HCT116 (cell line): Measurements from ENCODE around the gene FOXP1. TPM values are rescaled to one million over a fixed set of nuclear protein-coding genes. Genes with fewer than 3 reads are reported as not detected.

Experiments used
- ATAC-seq: fragments of 200-7000 bp; cut with Tn5 transposase; 2 replicates; pipeline ENCODE4 v1.9.1; 2020; ENCODE audit warnings: mild to moderate bottlenecking, moderate library complexity
- BruUV-seq: library from RNA; stranded (reverse); fragments of 400-500 nt; replicated peaks from 2 replicates; lab custom pipeline; 2021; lab: Mats Ljungman, UMichigan
- CTCF ChIA-PET: fragments of 300-600 bp; sonication (Branson Sonifier 250); formaldehyde crosslinking; loops from one replicate; lab custom pipeline; 2021; ENCODE audit warnings: antibody characterized with exemption; lab: Charles Lee
- POLR2A ChIA-PET: fragments of 300-600, 350-600 bp; sonication (Branson Sonifier 250); formaldehyde crosslinking; loops from one replicate; lab custom pipeline; 2021; ENCODE audit warnings: antibody characterized with exemption; lab: Charles Lee
- RAD21 ChIA-PET, 2 experiments: fragments of 300-600 bp; sonication (Branson Sonifier 250); formaldehyde crosslinking; loops; one replicate each; lab custom pipeline; 2023; ENCODE audit warnings: low total read pairs in 2 of 2; ENCODE audit not compliant: uncharacterized antibody in 2 of 2, unreplicated experiment in 2 of 2, low non-redundant PET in 1 of 2; lab: Charles Lee
- DNase-seq: peaks from one replicate; pipeline ENCODE4 v3.0.0-alpha.2; 2010; ENCODE audit warnings: low read depth, low spot score
- H2AFZ ChIP-seq: fragments of 200-600 bp; shearing (Covaris generic), sonication (generic); 2 replicates; pipeline ENCODE4 v1.6.1; 2017; ENCODE audit warnings: low read depth, mixed run types, mixed read lengths, antibody characterized with exemption, low read length; ENCODE audit not compliant: poor library complexity, severe bottlenecking
- H3K27ac ChIP-seq: 2 replicates; pipeline ENCODE4 v1.5.1; 2012; ENCODE audit warnings: low read depth, low read length
- H3K27me3 ChIP-seq: fragments of 200-600 bp; sonication (generic); 2 replicates; pipeline ENCODE4 v1.6.1; 2016; ENCODE audit warnings: mixed run types, low read length, mixed read lengths; ENCODE audit not compliant: insufficient read depth
- H3K36me3 ChIP-seq, 2 experiments: fragments of 200-500 bp in 1 of 2; fragments of 200-600 bp in 1 of 2; sonication (Bioruptor generic) in 1 of 2; sonication (generic) in 1 of 2; 2 replicates each; pipeline versions ENCODE4 v1.5.1 to v1.6.1; 2014 to 2016; ENCODE audit warnings: low read length in 2 of 2, inconsistent platforms in 1 of 2, mixed read lengths in 1 of 2, mixed run types in 1 of 2; ENCODE audit not compliant: insufficient read depth in 2 of 2, control insufficient read depth in 1 of 2
- H3K4me1 ChIP-seq, 2 experiments: fragments of 200-600 bp in 1 of 2; sonication (generic) in 1 of 2; 2 replicates each; pipeline versions ENCODE4 v1.5.1 to v1.6.1; 2012 to 2017; ENCODE audit warnings: low read length in 2 of 2, inconsistent platforms in 1 of 2, mild to moderate bottlenecking in 1 of 2, mixed read lengths in 1 of 2, mixed run types in 1 of 2, moderate library complexity in 1 of 2; ENCODE audit not compliant: insufficient read depth in 2 of 2, control insufficient read depth in 1 of 2
- H3K4me2 ChIP-seq: fragments of 200-600 bp; sonication (generic); 2 replicates; pipeline ENCODE4 v1.6.1; 2017; ENCODE audit warnings: mixed run types, low read length, mixed read lengths
- H3K4me3 ChIP-seq, 2 experiments: fragments of 200-600 bp in 1 of 2; sonication (generic) in 1 of 2; replicated peaks in 1 of 2; 2 replicates each; pipeline ENCODE4 v1.5.1; 2011 to 2016; ENCODE audit warnings: low read length in 2 of 2, control low read depth in 1 of 2, low read depth in 1 of 2, mild to moderate bottlenecking in 1 of 2, mixed read lengths in 1 of 2, mixed run types in 1 of 2
- H3K79me2 ChIP-seq: fragments of 200-600 bp; sonication (generic); 2 replicates; pipeline ENCODE4 v1.6.1; 2017; ENCODE audit warnings: mild to moderate bottlenecking, mixed run types, low read length, moderate library complexity, mixed read lengths; ENCODE audit not compliant: insufficient read depth
- H3K9ac ChIP-seq: fragments of 200-600 bp; sonication (generic); 2 replicates; pipeline ENCODE4 v1.6.1; 2016; ENCODE audit warnings: low read length, mixed read lengths
- H3K9me2 ChIP-seq: fragments of 200-600 bp; sonication (generic), shearing (Covaris generic); 2 replicates; pipeline ENCODE4 v1.6.1; 2017; ENCODE audit warnings: mixed run types, mild to moderate bottlenecking, moderate library complexity; ENCODE audit not compliant: insufficient read depth
- H3K9me3 ChIP-seq, 2 experiments: fragments of 200-500 bp in 1 of 2; fragments of 200-600 bp in 1 of 2; sonication (Bioruptor generic) in 1 of 2; sonication (generic) in 1 of 2; 2 replicates each; pipeline ENCODE4 v1.6.1; 2014 to 2017; ENCODE audit warnings: low read length in 2 of 2, mixed read lengths in 2 of 2, inconsistent platforms in 1 of 2, low read depth in 1 of 2, mild to moderate bottlenecking in 1 of 2, mixed run types in 1 of 2, moderate library complexity in 1 of 2; ENCODE audit not compliant: control insufficient read depth in 1 of 2, insufficient read depth in 1 of 2
- H4K20me1 ChIP-seq: fragments of 200-600 bp; sonication (generic), shearing (Covaris generic); 2 replicates; pipeline ENCODE4 v1.6.1; 2017; ENCODE audit warnings: mixed run types, mild to moderate bottlenecking, moderate library complexity; ENCODE audit not compliant: insufficient read depth
- CBX3 ChIP-seq: IDR thresholded peaks from 2 replicates; pipeline ENCODE4 v1.6.1; 2012; ENCODE audit warnings: low read depth
- CEBPB ChIP-seq: IDR thresholded peaks from 2 replicates; pipeline ENCODE4 v1.6.1; 2012; ENCODE audit warnings: low read depth
- EGR1 ChIP-seq: IDR thresholded peaks from 2 replicates; pipeline ENCODE4 v1.6.1; 2012; ENCODE audit warnings: low read depth
- ELF1 ChIP-seq: IDR thresholded peaks from 2 replicates; pipeline ENCODE4 v1.6.1; 2012; ENCODE audit warnings: low read depth, borderline replicate concordance
- EZH2 ChIP-seq: fragments of 200-600 bp; sonication (generic); IDR thresholded peaks from 2 replicates; pipeline ENCODE4 v1.6.1; 2017; ENCODE audit warnings: antibody characterized with exemption, mixed run types
- EZH2phosphoT487 ChIP-seq: fragments of 200-600 bp; IDR thresholded peaks from 2 replicates; pipeline ENCODE4 v1.6.1; 2018; ENCODE audit warnings: antibody characterized with exemption, borderline replicate concordance
- FOSL1 ChIP-seq: IDR thresholded peaks from 2 replicates; pipeline ENCODE4 v1.6.1; 2012; ENCODE audit warnings: low read depth
- JUND ChIP-seq: IDR thresholded peaks from 2 replicates; pipeline ENCODE4 v1.6.1; 2012
- POLR2A ChIP-seq: IDR thresholded peaks from 2 replicates; pipeline ENCODE4 v1.7.0; 2011; ENCODE audit warnings: borderline replicate concordance; ENCODE audit not compliant: insufficient read depth, insufficient read length; ENCODE audit errors: extremely low read depth
- POLR2AphosphoS5 ChIP-seq: IDR thresholded peaks from 2 replicates; pipeline ENCODE4 v1.6.1; 2011; ENCODE audit warnings: mild to moderate bottlenecking, low read depth, low read length, moderate library complexity
- RAD21 ChIP-seq: IDR thresholded peaks from 2 replicates; pipeline ENCODE4 v1.6.1; 2012; ENCODE audit warnings: low read depth, mild to moderate bottlenecking
- REST ChIP-seq: IDR thresholded peaks from 2 replicates; pipeline ENCODE4 v1.6.1; 2012; ENCODE audit warnings: low read depth
- SIN3A ChIP-seq: IDR thresholded peaks from 2 replicates; pipeline ENCODE4 v1.6.1; 2012; ENCODE audit warnings: low read depth
- SRF ChIP-seq: IDR thresholded peaks from 2 replicates; pipeline ENCODE4 v1.6.1; 2012; ENCODE audit warnings: low read depth
- intact Hi-C: fragments of 100-400 bp; cut with micrococcal nuclease; formaldehyde crosslinking; loops from 2 replicates; pipeline ENCODE4 v1.10.0; 2022
- total RNA-seq: library from RNA; stranded (reverse); gene quantifications from one replicate; pipeline ENCODE4 v1.2.1, GENCODE V29; 2021; ENCODE audit not compliant: unreplicated experiment
- TF ChIP-seq, protein P1 (sequence below): IDR thresholded peaks from 2 replicates; pipeline ENCODE4 v1.6.1; 2012
- TF ChIP-seq, protein P2 (sequence below), 3 experiments: fragments of 200-600 bp in 1 of 3; sonication (generic) in 1 of 3; IDR thresholded peaks in 2 of 3; conservative IDR thresholded peaks in 1 of 3; 2 replicates each; pipeline ENCODE4 v1.5.1; 2012 to 2017; ENCODE audit warnings: low read depth in 2 of 3, low read length in 2 of 3, antibody characterized with exemption in 1 of 3, borderline replicate concordance in 1 of 3, control low read depth in 1 of 3, mild to moderate bottlenecking in 1 of 3, mixed read lengths in 1 of 3, mixed run types in 1 of 3, moderate library complexity in 1 of 3; ENCODE audit not compliant: insufficient read depth in 1 of 3

The FOXP1 gene
- total RNA-seq, 1 experiment from 2014 or later = 11.4 TPM

DNA sequence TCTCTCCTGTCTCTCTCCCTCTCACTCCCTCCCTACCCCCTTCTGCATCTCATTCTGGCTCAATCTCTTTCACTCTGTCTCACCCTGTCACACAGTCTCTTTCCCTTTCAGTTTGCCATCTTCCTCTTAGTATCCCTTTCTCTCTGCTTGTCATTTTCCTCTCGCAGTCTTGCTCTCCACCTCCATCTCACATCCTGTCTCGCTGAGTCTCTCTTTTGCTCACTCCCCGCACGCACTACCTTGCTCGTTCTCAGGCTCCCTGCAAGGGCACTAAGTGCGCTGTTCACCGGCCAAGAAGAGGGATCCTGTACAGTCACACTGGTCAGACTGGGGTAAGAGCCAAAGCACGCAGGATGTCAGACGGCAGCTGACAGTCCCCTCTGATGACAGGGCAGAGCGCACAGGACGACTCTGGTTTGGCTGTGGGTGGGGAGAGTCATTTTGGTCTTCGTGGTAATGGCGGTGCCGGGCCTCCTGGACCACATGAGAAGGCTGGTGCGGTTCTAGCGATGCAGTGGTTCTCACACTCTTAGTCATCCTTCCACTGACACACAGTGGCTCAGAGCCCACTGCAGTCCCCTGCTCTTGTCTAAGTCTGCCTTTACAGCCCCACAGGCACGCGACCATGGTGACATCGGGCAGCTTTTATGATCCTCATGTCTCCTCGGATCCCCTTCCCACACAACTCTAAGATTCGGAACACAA is 356.8 kb downstream of the FOXP1 start:
- TF ChIP-seq EGR1 (no peak), EZH2 (no peak)
- H3K9me2 ChIP-seq = no peaks in the 10 kb centered on the region
- H3K27ac ChIP-seq = no peak overlapping the region
- H3K79me2 ChIP-seq = no peaks in the 10 kb centered on the region
- no peak for DNase-seq
- RAD21 ChIA-PET = no interaction called here
- POLR2A ChIA-PET = no interaction called here
- H3K4me2 ChIP-seq = no peak overlapping the region
- H3K4me1 ChIP-seq = no peaks in the 10 kb centered on the region
- no TSS peak for BruUV-seq
- H3K36me3 ChIP-seq = no peaks in the 10 kb centered on the region
- H3K4me3 ChIP-seq = no peak overlapping the region
- intact Hi-C loops = no loop called here
- H3K9ac ChIP-seq = no peak overlapping the region
- no peak for ATAC-seq
- H4K20me1 ChIP-seq = no peaks in the 10 kb centered on the region
- H2AFZ ChIP-seq = no peak overlapping the region
- H3K9me3 ChIP-seq = no peaks in the 10 kb centered on the region
- CTCF ChIA-PET = no interaction called here
- H3K27me3 ChIP-seq = no peaks in the 10 kb centered on the region

DNA sequence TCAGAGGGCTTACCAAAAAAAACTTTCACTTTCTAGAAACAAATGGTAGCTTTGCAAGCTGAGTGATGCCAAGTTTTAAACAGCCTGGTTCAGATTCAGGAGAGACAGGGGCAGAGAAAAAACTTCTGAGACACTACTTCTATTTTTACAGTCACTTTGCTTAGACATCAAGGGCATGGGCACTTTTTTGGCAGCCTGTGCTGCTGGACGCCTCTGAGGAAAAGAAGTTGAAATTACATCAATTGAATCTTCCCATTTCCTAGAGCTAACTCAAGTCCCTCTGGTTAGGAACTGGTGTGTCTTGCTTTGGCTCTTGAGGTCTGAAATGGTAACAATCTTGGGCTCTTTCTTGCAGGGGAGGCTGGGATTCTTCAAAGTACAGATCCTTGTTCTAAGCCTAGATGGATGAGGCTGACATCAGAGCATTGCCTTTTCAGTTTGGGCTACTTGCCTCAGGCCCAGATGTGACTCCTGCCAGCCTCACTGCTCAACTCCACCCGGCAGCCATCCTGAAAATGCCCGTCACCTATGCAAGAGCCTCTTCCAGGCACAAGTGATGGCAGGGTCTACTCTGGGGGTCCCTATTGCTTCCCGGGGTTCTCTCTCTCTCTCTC is 357.5 kb downstream of the FOXP1 start:
- Histone ChIP-seq H3K27me3 (no peaks in the 10 kb centered on the region), H3K4me1 (no peaks in the 10 kb centered on the region), H3K9me3 (no peaks in the 10 kb centered on the region), H3K79me2 (no peaks in the 10 kb centered on the region), H3K27ac (no peak overlapping the region), H3K4me3 (no peak overlapping the region), H4K20me1 (no peaks in the 10 kb centered on the region), H3K9ac (no peak overlapping the region), H3K36me3 (no peaks in the 10 kb centered on the region), H2AFZ (no peak overlapping the region), H3K4me2 (no peak overlapping the region), H3K9me2 (no peaks in the 10 kb centered on the region)
- no peak for ATAC-seq
- intact Hi-C loops = no loop called here
- BruUV-seq = no TSS peak
- CTCF ChIA-PET = no interaction called here
- no peak for TF ChIP-seq EZH2phosphoT487
- TF ChIP-seq FOSL1 = no peak
- TF ChIP-seq, protein P1, sequence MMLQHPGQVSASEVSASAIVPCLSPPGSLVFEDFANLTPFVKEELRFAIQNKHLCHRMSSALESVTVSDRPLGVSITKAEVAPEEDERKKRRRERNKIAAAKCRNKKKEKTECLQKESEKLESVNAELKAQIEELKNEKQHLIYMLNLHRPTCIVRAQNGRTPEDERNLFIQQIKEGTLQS = no peak
- no peak for TF ChIP-seq SIN3A
- TF ChIP-seq SRF = no peak
- no peak for TF ChIP-seq CEBPB
- no peak for TF ChIP-seq RAD21
- TF ChIP-seq POLR2A = no peak
- TF ChIP-seq ELF1 = no peak
- TF ChIP-seq EGR1 = no peak
- TF ChIP-seq CBX3 = no peak
- no peak for TF ChIP-seq JUND
- no peak for TF ChIP-seq POLR2AphosphoS5
- TF ChIP-seq REST = no peak
- TF ChIP-seq, protein P2, sequence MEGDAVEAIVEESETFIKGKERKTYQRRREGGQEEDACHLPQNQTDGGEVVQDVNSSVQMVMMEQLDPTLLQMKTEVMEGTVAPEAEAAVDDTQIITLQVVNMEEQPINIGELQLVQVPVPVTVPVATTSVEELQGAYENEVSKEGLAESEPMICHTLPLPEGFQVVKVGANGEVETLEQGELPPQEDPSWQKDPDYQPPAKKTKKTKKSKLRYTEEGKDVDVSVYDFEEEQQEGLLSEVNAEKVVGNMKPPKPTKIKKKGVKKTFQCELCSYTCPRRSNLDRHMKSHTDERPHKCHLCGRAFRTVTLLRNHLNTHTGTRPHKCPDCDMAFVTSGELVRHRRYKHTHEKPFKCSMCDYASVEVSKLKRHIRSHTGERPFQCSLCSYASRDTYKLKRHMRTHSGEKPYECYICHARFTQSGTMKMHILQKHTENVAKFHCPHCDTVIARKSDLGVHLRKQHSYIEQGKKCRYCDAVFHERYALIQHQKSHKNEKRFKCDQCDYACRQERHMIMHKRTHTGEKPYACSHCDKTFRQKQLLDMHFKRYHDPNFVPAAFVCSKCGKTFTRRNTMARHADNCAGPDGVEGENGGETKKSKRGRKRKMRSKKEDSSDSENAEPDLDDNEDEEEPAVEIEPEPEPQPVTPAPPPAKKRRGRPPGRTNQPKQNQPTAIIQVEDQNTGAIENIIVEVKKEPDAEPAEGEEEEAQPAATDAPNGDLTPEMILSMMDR (IDR thresholded peaks at IDR 0.05 in 2 of 3, conservative IDR thresholded peaks at IDR 0.05 in 1 of 3; ENCODE audit: borderline replicate concordance in 1 of 3, insufficient read depth in 1 of 3, low read depth in 2 of 3, low read length in 2 of 3) = no peak
- no peak for DNase-seq
- RAD21 ChIA-PET = no interaction called here
- POLR2A ChIA-PET = no interaction called here
